GM18519 (cell line): ENCODE data around the gene ZC3H15.

Experiments used
- ATAC-seq: cut with Tn5 transposase; IDR thresholded peaks from one replicate; pipeline ENCODE4 v1.9.1; 2021; ENCODE audit warnings: mild to moderate bottlenecking, moderate library complexity; ENCODE audit not compliant: unreplicated experiment, low FRiP score

Gene ZC3H15

DNA sequence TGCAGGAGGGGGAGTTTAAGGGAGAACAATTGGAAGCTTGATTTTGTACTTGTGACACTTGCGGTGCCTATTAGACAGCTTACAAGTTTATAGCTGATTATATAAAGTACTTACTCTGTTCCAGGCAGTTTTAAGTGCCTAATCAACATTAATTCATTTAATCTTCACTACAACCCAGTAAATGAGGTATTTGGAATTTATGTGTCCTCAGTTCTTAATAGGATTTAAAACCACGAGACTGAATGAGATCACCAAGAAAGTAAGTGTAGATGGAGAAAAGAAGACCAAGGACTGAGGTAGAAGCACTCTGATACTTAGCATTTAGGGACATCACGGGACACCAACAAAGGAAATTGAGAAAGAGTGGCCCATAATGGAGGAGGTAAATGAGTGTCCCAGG, 49.8 kb downstream of the ZC3H15 start:
- no peak for ATAC-seq

GRCh38 chr2:186537019-186537418, 51.0 kb downstream of the ZC3H15 start:
- ATAC-seq, result no peak

DNA sequence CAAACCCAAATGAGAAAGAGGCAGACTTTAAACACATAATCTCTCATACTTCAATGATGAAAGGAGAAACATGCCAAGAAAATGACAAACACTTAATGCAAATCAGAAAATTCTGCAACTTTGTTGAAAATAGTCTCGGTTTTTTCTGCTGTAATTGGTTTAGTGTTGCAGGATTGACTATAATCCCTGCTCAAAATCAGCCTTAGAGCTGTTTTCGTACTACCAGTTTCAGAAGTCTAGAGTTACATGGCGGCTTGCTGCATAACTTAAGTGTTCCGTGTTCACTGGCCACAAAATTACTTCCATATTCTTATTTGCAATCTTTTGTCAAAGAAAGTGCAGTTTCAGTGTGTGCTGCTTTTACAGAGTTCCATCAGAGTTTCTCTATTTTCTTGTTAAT, 54.9 kb downstream of the ZC3H15 start:
- ATAC-seq, result no peak

DNA sequence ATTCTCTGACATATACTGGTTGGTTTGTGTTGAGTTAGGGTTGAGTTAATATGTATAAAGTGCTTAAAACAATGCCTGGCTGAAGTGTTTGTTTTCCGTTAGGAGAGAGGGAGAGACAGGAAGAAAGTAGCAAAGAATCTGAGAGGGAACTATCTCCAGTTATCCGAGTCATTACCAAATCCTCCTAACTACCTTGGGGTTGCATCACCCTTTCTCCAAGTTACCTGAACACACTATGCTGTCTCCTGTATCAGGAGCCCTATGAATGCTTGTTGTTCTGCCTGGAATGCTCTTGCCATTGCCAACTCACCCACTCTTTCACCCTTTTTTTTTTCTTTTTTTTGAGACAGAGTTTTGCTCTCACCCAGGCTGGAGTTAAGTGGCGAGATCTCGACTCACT, 55.9 kb downstream of the ZC3H15 start:
- no peak for ATAC-seq

GRCh38 chr2:186543561-186544131, 57.6 kb downstream of the ZC3H15 start:
- no peak for ATAC-seq

- no peak for ATAC-seq
Observed at GRCh38 chr2:186544255-186544675, 58.2 kb downstream of the ZC3H15 start.

DNA sequence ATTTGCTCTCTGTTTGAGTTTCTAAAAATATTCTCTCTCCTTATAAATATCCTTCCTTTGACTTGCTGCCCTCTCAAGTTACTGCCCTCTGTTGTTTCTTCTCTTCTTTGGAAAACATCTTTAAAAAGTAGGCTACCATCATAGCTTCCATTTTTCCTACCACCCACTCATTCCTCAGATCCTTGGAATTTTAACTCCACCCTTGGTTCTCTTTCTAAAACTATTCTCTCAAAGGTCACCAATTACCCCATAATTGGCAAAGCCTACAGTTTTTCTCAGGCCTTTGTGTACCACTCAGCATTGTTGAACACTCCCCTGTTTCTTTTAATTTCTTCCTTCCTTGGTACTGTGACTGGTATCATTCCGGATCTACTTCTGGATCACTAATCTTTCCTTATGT, 60.8 kb downstream of the ZC3H15 start:
- no peak for ATAC-seq

- no peak for ATAC-seq
Observed at GRCh38 chr2:186551323-186552050, 65.4 kb downstream of the ZC3H15 start.

DNA sequence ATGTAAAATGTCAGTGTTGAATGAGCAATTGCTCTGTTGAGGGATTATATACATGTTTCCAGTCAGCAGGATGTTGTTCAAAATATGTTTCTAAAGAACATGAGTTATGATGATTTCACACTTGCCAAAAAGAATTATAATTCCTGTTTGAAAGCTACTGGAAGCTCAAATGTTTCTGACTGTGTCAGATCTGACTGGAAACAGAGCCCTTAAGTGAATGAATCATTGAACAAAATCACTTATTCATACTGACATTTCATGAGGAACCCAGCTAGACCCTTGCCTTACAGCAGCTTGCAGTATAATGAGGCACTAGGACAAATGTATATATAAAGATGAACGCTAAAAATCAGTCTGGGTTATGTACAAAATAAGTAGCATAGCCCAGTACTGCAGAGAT, 68.4 kb downstream of the ZC3H15 start:
- no peak for ATAC-seq

DNA sequence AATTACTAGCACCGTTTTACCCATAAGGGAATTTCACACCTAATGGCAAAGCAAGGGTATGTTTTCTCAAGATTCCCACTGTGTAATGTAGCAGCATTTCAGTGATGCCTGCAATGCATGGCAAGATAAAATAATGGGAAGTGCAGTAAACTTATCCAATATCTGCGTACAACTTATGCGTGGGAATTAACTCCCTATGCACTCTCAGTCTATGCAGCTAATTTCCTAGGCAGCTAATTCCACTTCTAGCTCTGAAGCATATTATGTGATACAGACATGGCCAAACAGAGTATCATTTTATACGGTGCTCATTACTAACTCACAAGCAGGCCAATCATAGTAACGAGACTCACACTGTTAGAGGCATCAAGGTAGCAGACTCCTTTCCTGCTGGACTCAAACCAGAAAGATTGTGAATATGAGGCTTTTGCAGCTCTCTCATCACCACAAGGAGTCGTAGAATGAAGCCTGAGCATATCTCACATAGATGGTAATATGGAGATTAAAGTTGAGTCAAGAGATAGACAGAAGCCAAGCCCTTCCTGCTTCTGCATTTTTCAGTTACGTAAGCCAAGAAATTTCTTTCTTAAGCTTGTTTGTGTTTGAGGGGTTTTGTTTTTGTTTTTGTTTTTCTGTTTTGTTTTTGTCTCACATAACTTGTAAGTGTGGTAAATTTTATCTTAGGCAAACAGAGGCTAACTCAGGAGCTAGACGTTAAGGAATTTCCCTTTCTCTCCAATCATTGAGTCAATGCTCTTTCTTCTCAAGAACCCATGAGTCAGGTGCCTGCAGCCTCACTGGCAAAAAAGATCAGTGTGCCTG, 69.0 kb downstream of the ZC3H15 start:
- ATAC-seq, result no peak

DNA sequence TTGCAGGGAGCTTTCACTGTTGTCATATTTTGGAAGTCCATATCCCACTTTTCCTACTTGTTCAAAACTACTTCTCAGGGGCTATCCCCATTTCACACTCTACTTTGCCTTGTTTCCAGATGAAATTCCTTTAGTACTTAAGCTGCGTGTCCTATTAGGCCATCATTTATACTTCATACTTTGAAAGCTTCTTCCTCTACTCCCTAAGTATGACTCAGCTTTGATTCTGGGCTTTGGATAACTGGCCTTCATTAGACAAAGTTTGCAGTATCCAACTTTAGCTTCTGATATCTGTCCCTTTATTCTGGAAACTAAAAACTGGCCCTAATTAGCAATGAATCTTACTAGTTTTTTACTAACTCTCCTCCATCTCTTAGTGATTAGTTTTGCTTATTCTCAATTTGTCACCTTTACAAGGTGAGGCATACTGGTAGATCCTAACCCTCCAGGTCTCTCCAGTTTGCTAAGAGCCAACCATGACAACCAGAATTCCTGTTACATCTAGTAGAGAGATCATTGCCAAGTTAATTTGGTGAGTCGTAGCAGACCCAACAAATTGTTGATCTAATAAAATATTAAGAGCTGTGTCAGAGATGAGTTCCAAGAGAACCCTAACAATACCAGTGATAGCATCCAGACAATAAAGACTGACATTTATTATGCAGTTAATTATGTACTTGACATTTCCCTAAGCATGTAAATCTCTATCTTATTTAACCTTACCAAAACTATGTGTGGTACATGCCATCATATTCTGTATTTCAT, 72.6 kb downstream of the ZC3H15 start:
- no peak for ATAC-seq
